ENCODE measurements around the gene CISH. TPM values are rescaled to one million over a fixed set of nuclear protein-coding genes. Genes with fewer than 3 reads are reported as not detected.

The CISH gene
- 49.9 and 136 TPM in 2 replicates for total RNA-seq (2011; cell fraction: chromatin; rRNA removed; ENCODE audit: low replicate concordance)
- total RNA-seq (2011; cell fraction: nucleolus; rRNA removed) = 106 and 113 TPM in 2 replicates
- total RNA-seq (2011; cell fraction: nucleoplasm; rRNA removed) = 71.7 and 77.8 TPM in 2 replicates
- total RNA-seq (2014; rRNA removed) (18.3 and 34.5 TPM in 2 replicates), total RNA-seq (2014; rRNA removed; fragmentation: Illumina TruSeq; extraction: Trizol) (5.1 and 6.9 TPM in 2 replicates), total RNA-seq (2015; rRNA removed; fragmentation: Illumina TruSeq; extraction: Trizol) (12.8 and 15.2 TPM in 2 replicates), total RNA-seq (2021) (47.7 and 48.8 TPM in 2 replicates), polyA plus RNA-seq (2011; rRNA removed) (24.8 and 59.4 TPM in 2 replicates), polyA plus RNA-seq (2014; fragmentation: Illumina TruSeq; extraction: Trizol) (41.9 and 52.8 TPM in 2 replicates), polyA plus RNA-seq (2014; fragmentation: Nextera tagmentation; extraction: Ambion mirVana) (1 to 10 TPM; 1.7 to 3.5 TPM), polyA plus RNA-seq (2014; rRNA removed) (29.2 and 38.1 TPM in 2 replicates), polyA minus RNA-seq (2011; rRNA and poly(A)+ RNA removed) (30.2 and 35.6 TPM in 2 replicates), Bru-seq, nascent RNA (percentile 96 among the genes with signal in this experiment), BruChase-seq, experiment 1, labeled RNA remaining after a 2-hour chase (percentile 90 among the genes with signal in this experiment), BruChase-seq, experiment 2, labeled RNA remaining after a 6-hour chase (percentile 93 among the genes with signal in this experiment)
- polyA plus RNA-seq (2011; cell fraction: cytosol; rRNA removed) = 64.1 and 81.7 TPM in 2 replicates
- 104 and 152 TPM in 2 replicates for polyA plus RNA-seq (2011; cell fraction: nucleus; rRNA removed)
- polyA plus RNA-seq (2012) = 53.6 and 84.7 TPM in 2 replicates
- polyA minus RNA-seq (2011; cell fraction: cytosol; rRNA and poly(A)+ RNA removed) = 50.6 and 68.9 TPM in 2 replicates
- polyA minus RNA-seq (2011; cell fraction: nucleus; rRNA and poly(A)+ RNA removed) = 72.0 and 98.5 TPM in 2 replicates
- long read RNA-seq, experiment 1, full-length matches to known transcripts = 30 of 145 reads
- long read RNA-seq, experiment 1, partial matches to known transcripts = 0 of 145 reads
- long read RNA-seq, experiment 1, other reads (novel, unspliced or antisense) = 115 of 145 reads
- long read RNA-seq, experiment 2, full-length matches to known transcripts = 43 of 54 reads
- long read RNA-seq, experiment 2, partial matches to known transcripts = 0 of 54 reads
- long read RNA-seq, experiment 2, other reads (novel, unspliced or antisense) = 11 of 54 reads
- long read RNA-seq, experiment 3, full-length matches to known transcripts = 51 of 64 reads
- long read RNA-seq, experiment 3, partial matches to known transcripts = 1 of 64 reads
- long read RNA-seq, experiment 3, other reads (novel, unspliced or antisense) = 12 of 64 reads

GRCh38 chr3:50611464-50612233, at the start of gene CISH:
Gene CISH, minus strand, starts transcription at chr3:50611774. Its CDS starts 124 bp downstream, at chr3:50611650.
- peak within 1 kb of the TSS; percentile 87 for H3K4me3 ChIP-seq
- ChIA-PET POLR2A (interaction anchor here (0.6 to 2.0 kb wide), 10 partner anchors 9 to 244 kb away, joined by 3 to 10 read pairs (median 4); partner anchors contain the start of gene HEMK1), CTCF (ENCODE audit: low intra/inter-chr PET ratio) (interaction anchor here (5.4 kb wide), 1 partner anchor 39 kb away, joined by 56 read pairs; no protein-coding TSS in a partner anchor)
- H3K36me3 ChIP-seq (ENCODE audit: control insufficient read depth, insufficient read depth, low read length) = peaks cover 43% of the 10 kb centered on the region
- peaks cover 29% of the 10 kb centered on the region for H4K20me1 ChIP-seq (replicated peaks; ENCODE audit: control insufficient read depth, insufficient read depth, low read length)
- H3K9ac ChIP-seq (ENCODE audit: insufficient read depth in 1 of 2, low read depth in 2 of 2, low read length in 2 of 2) = peak within 1 kb of the TSS; percentile 87 to 94
- no peaks in the 10 kb centered on the region for H3K27me3 ChIP-seq (ENCODE audit: control insufficient read depth in 2 of 2, insufficient read depth in 2 of 2, low read length in 2 of 2)
- WGBS (ENCODE audit: insufficient coverage, low coverage, missing lambda C conversion rate) = 2% methylated on average over 32 of the region's 75 CpGs
- ATAC-seq (peak; percentile 85), FAIRE-seq (peak; percentile 91), DNase-seq (ENCODE audit: extremely low read depth in 1 of 4, low spot score in 3 of 4) (peak; percentile 84 to 97 (median 90))
- no peaks in the 10 kb centered on the region for H3K9me3 ChIP-seq (replicated peaks; ENCODE audit: control insufficient read depth, insufficient read depth, low read depth, low read length)
- no peaks in the 10 kb centered on the region for H3K9me1 ChIP-seq (ENCODE audit: control insufficient read depth, insufficient read depth, low read length)
- peaks cover 21 to 39% of the 10 kb centered on the region in 2 experiments; a peak in 4 of 5 replicates for H3K4me1 ChIP-seq (replicated peaks in 1 of 2; ENCODE audit: control insufficient read depth in 2 of 2, insufficient read depth in 2 of 2, low read length in 2 of 2)
- peak within 1 kb of the TSS; percentile 95 for H3K4me2 ChIP-seq (ENCODE audit: insufficient read depth, low read length)
- H2AFZ ChIP-seq (ENCODE audit: low read depth, low read length) = 0 out of 2 replicates have a peak within 1 kb of the TSS, but pooled peaks have one; percentile 20
- H3K79me2 ChIP-seq (ENCODE audit: control insufficient read depth, insufficient read depth, low read length) = peaks cover 68% of the 10 kb centered on the region
- H3K27ac ChIP-seq (ENCODE audit: extremely low read depth, low read depth, low read length) = peak within 1 kb of the TSS; percentile 85
- intact Hi-C loops (cut with micrococcal nuclease) (loop anchor here (1.0 to 10.0 kb wide), 4 partner anchors 10 to 773 kb away; partner anchors contain the start of genes MANF and TMEM115), in situ Hi-C loops (cut with MboI) (loop anchor here (5.0 kb wide), 1 partner anchor 34 kb away; no protein-coding TSS in a partner anchor)
- no TSS peak for BruUV-seq (replicated peaks)
- TF ChIP-seq ZNF174 (CRISPR knock-in tag; IDR thresholded peaks at IDR 0.05) (no peak), KDM1A (IDR thresholded peaks at IDR 0.05) (peak; percentile 81 to 82), RCOR1 (IDR thresholded peaks at IDR 0.05; ENCODE audit: borderline replicate concordance in 1 of 2, low read depth in 2 of 2, low read length in 2 of 2) (peak; percentile 6 to 78; a peak in 1 of 4 replicates), ZFX (CRISPR knock-in tag; IDR thresholded peaks at IDR 0.05) (no peak), ZNF124 (CRISPR knock-in tag; IDR thresholded peaks at IDR 0.05) (no peak), ZNF41 (CRISPR knock-in tag; conservative IDR thresholded peaks at IDR 0.05) (no peak), FOXP1 (CRISPR knock-in tag; IDR thresholded peaks at IDR 0.05) (no peak), TFE3 (CRISPR knock-in tag; IDR thresholded peaks at IDR 0.05) (no peak), YBX1 (IDR thresholded peaks at IDR 0.05) (no peak)

Measured in K562 (cell line).